A549 (cell line): ENCODE measurements around the gene ERRFI1. TPM values are rescaled to one million over a fixed set of nuclear protein-coding genes. Genes with fewer than 3 reads are reported as not detected.

Experiments
- ATAC-seq, 2 experiments: fragments of 200-7000 bp in 1 of 2; fragments of >200 bp in 1 of 2; cut with Nextera tagmentation in 1 of 2; cut with Tn5 transposase in 1 of 2; 3 replicates each; pipeline versions ENCODE4 v1.8.0 to v1.9.1; 2018 to 2020; ENCODE audit warnings: mild to moderate bottlenecking in 1 of 2, moderate library complexity in 1 of 2
- CTCF ChIA-PET: fragments of 300-600 bp; sonication (Branson Sonifier 250); formaldehyde crosslinking; extraction: SDS; loops from one replicate; lab custom pipeline; 2021; ENCODE audit warnings: antibody characterized with exemption, inconsistent platforms; lab: Yijun Ruan, JAX
- POLR2A ChIA-PET: fragments of 350-600 bp; formaldehyde crosslinking; extraction: SDS; loops from one replicate; lab custom pipeline; 2021; ENCODE audit warnings: antibody characterized with exemption, inconsistent platforms; lab: Yijun Ruan, JAX
- DNase-seq, 2 experiments: peaks; one replicate each; pipeline versions ENCODE4 v3.0.0 to v3.0.0-alpha.2; 2011 to 2016; ENCODE audit warnings: low read depth in 1 of 2, low spot score in 1 of 2
- FAIRE-seq: peaks from 2 replicates; lab custom pipeline; 2011; peaks lifted over from hg19 to GRCh38; lab: Jason Lieb, UNC
- H3K27ac ChIP-seq, 2 experiments: fragments of >200 bp; sonication (Bioruptor Twin); formaldehyde crosslinking; 3 replicates each; pipeline ENCODE4 v1.5.1; 2016 to 2017
- H3K4me1 ChIP-seq: fragments of >200 bp; sonication (Bioruptor Twin); formaldehyde crosslinking; 3 replicates; pipeline ENCODE4 v1.6.1; 2016
- H3K4me2 ChIP-seq: fragments of >200 bp; sonication (Bioruptor Twin); formaldehyde crosslinking; 3 replicates; pipeline ENCODE4 v1.6.1; 2016
- H3K4me3 ChIP-seq: fragments of >200 bp; sonication (Bioruptor Twin); formaldehyde crosslinking; 3 replicates; pipeline ENCODE4 v1.5.1; 2016
- H3K9me3 ChIP-seq: fragments of >200 bp; sonication (Bioruptor Twin); formaldehyde crosslinking; 3 replicates; pipeline ENCODE4 v1.6.1; 2016
- CBX2 ChIP-seq: fragments of 200-600 bp; sonication (generic); IDR thresholded peaks from 2 replicates; pipeline ENCODE4 v1.6.1; 2016; ENCODE audit warnings: low read depth, mild to moderate bottlenecking, borderline replicate concordance
- CEBPB ChIP-seq, 2 experiments: fragments of >200 bp in 1 of 2; sonication (Bioruptor Twin) in 1 of 2; formaldehyde crosslinking in 1 of 2; IDR thresholded peaks; 2 replicates each; pipeline ENCODE4 v1.6.1; 2012 to 2016
- CHD2 ChIP-seq: fragments of 150-350 bp; IDR thresholded peaks from 2 replicates; pipeline ENCODE4 v1.6.1; 2014; ENCODE audit warnings: low read length; ENCODE audit not compliant: partially characterized antibody
- EP300 ChIP-seq, 2 experiments: fragments of >200 bp; sonication (Bioruptor Twin); formaldehyde crosslinking; IDR thresholded peaks; 2 replicates in 1 of 2; 3 replicates in 1 of 2; pipeline ENCODE4 v1.6.1; 2016 to 2017
- FOSL2 ChIP-seq, 2 experiments: fragments of 450-650 bp in 1 of 2; fragments of >200 bp in 1 of 2; sonication (Bioruptor Twin) in 1 of 2; formaldehyde crosslinking; IDR thresholded peaks; 2 replicates each; pipeline versions ENCODE4 v1.5.0 to v1.6.1; 2016 to 2020; ENCODE audit warnings: mild to moderate bottlenecking in 1 of 2, moderate library complexity in 1 of 2
- FOXS1 ChIP-seq: fragments of 250-450 bp; sonication (Bioruptor Pico); IDR thresholded peaks from 2 replicates; pipeline ENCODE4 v1.5.0; 2020; ENCODE audit warnings: mild to moderate bottlenecking, moderate library complexity
- GATA3 ChIP-seq: IDR thresholded peaks from 2 replicates; pipeline ENCODE4 v1.6.1; 2012; ENCODE audit warnings: borderline replicate concordance
- HDAC2 ChIP-seq: fragments of 200-600 bp; sonication (generic); IDR thresholded peaks from 2 replicates; pipeline ENCODE4 v1.6.1; 2016
- HOXB13 ChIP-seq: fragments of 250-450 bp; sonication (Bioruptor Pico); IDR thresholded peaks from 2 replicates; pipeline ENCODE4 v1.5.0; 2020; ENCODE audit warnings: low read depth, mild to moderate bottlenecking, moderate library complexity
- JUN ChIP-seq, 2 experiments: fragments of >200 bp; sonication (Bioruptor Twin); formaldehyde crosslinking; IDR thresholded peaks; 2 replicates in 1 of 2; 3 replicates in 1 of 2; pipeline ENCODE4 v1.6.1; 2016 to 2017
- JUNB ChIP-seq: fragments of >200 bp; sonication (Bioruptor Twin); formaldehyde crosslinking; IDR thresholded peaks from 2 replicates; pipeline ENCODE4 v1.6.1; 2016
- KDM5A ChIP-seq: fragments of 200-600 bp; sonication (generic); IDR thresholded peaks from 2 replicates; pipeline ENCODE4 v1.6.1; 2016; ENCODE audit warnings: antibody characterized with exemption, mild to moderate bottlenecking
- MAZ ChIP-seq: fragments of 150-350 bp; IDR thresholded peaks from 2 replicates; pipeline ENCODE4 v1.6.1; 2014; ENCODE audit warnings: antibody characterized with exemption, low read depth, low read length, borderline replicate concordance
- MYC ChIP-seq: IDR thresholded peaks from 2 replicates; pipeline ENCODE4 v1.6.1; 2012; ENCODE audit warnings: mild to moderate bottlenecking, inconsistent platforms, low read length, improper control_type of control experiment, borderline replicate concordance
- NPAS2 ChIP-seq: fragments of 250-450 bp; sonication (Bioruptor Pico); IDR thresholded peaks from 2 replicates; pipeline ENCODE4 v1.8.0; 2022; ENCODE audit warnings: mild to moderate bottlenecking, moderate library complexity, borderline replicate concordance
- PHF8 ChIP-seq: fragments of 200-600 bp; sonication (generic); IDR thresholded peaks from 2 replicates; pipeline ENCODE4 v1.6.1; 2016; ENCODE audit warnings: low read depth, mild to moderate bottlenecking, antibody characterized with exemption, moderate library complexity, borderline replicate concordance
- RAD21 ChIP-seq, 2 experiments: fragments of >200 bp in 1 of 2; sonication (Bioruptor Twin) in 1 of 2; formaldehyde crosslinking in 1 of 2; IDR thresholded peaks in 1 of 2; conservative IDR thresholded peaks in 1 of 2; 2 replicates in 1 of 2; 3 replicates in 1 of 2; pipeline ENCODE4 v1.6.1; 2012 to 2018; ENCODE audit warnings: inconsistent platforms in 1 of 2
- RCOR1 ChIP-seq: fragments of 150-350 bp; IDR thresholded peaks from 2 replicates; pipeline ENCODE4 v1.6.1; 2014; ENCODE audit warnings: antibody characterized with exemption, low read length, low read depth
- RNF2 ChIP-seq: fragments of 200-600 bp; sonication (generic); IDR thresholded peaks from 2 replicates; pipeline ENCODE4 v1.6.1; 2016; ENCODE audit warnings: low read depth, mild to moderate bottlenecking, antibody characterized with exemption, moderate library complexity, borderline replicate concordance
- ZFP36 ChIP-seq: fragments of 450-650 bp; IDR thresholded peaks from 2 replicates; pipeline ENCODE4 v1.6.1; 2014; ENCODE audit warnings: borderline replicate concordance; ENCODE audit not compliant: partially characterized antibody
- ZSCAN20 ChIP-seq: fragments of 250-450 bp; sonication (Bioruptor Pico); IDR thresholded peaks from 2 replicates; pipeline ENCODE4 v1.8.0; 2022; ENCODE audit warnings: mild to moderate bottlenecking, moderate library complexity
- WGBS: methylation state at CpG from one replicate; pipeline ENCODE4 v1.1.6; 2017; ENCODE audit errors: missing lambda C conversion rate; 5-methylcytosine and 5-hydroxymethylcytosine counted together
- polyA plus RNA-seq, 4 experiments: library from polyadenylated mRNA; depleted of rRNA in 3 of 4; stranded (reverse); fragments of >200 nt; fragmentation: RNase III in 1 of 4; extraction: RNeasy Plus Mini Kit Qiagen cat#74134 plus additional on column Dnase treatment in 1 of 4; gene quantifications; 2 replicates in 3 of 4; 3 replicates in 1 of 4; pipeline ENCODE4 v1.2.3, GENCODE V29; 2011 to 2017
- TF ChIP-seq, protein P1 (sequence below): fragments of 200-600 bp; sonication (generic); IDR thresholded peaks from 2 replicates; pipeline ENCODE4 v1.6.1; 2016; ENCODE audit warnings: antibody characterized with exemption, mild to moderate bottlenecking, moderate library complexity
- TF ChIP-seq, protein P2 (sequence below): fragments of 450-650 bp; IDR thresholded peaks from 2 replicates; pipeline ENCODE4 v1.6.1; 2014; ENCODE audit warnings: antibody characterized with exemption
- TF ChIP-seq, protein P3 (sequence below): fragments of 250-450 bp; sonication (Bioruptor Pico); IDR thresholded peaks from 2 replicates; pipeline ENCODE4 v1.5.0; 2021; ENCODE audit warnings: mild to moderate bottlenecking, moderate library complexity, borderline replicate concordance
- TF ChIP-seq, protein P4 (sequence below): fragments of 150-350 bp; IDR thresholded peaks from 2 replicates; pipeline ENCODE4 v1.6.1; 2014; ENCODE audit warnings: low read depth, mild to moderate bottlenecking, low read length

The ERRFI1 gene
- polyA plus RNA-seq, 2 of the 4 experiments (the other 2 are of a cell fraction): 51.0 to 217 TPM

DNA sequence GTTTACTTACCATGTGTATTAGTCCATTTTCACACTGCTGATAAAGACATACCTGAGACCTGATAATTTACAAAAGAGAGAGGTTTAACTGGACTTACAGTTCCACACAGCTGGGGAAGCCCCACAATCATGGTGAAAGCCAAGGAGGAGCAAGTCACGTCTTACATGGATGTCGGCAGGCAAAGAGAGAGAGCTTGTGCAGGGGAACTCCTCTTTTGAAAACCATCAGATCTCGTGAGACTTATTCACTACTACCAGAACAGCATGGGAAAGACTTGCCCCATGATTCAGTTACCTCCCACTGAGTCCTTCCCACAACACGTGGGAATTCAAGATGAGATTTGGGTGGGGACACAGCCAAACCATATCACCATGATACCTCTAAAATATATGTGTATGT is 39.3 kb upstream of the ERRFI1 start:
- TF ChIP-seq RNF2 (no peak), NPAS2 (no peak), EP300 (IDR thresholded peaks at IDR 0.05) (no peak), JUNB (no peak), MYC (no peak), CHD2 (no peak), HDAC2 (no peak), FOXS1 (no peak), ZSCAN20 (no peak), MAZ (no peak), HOXB13 (CRISPR knock-in tag) (no peak), CBX2 (no peak), JUN (IDR thresholded peaks at IDR 0.05) (no peak)
- TF ChIP-seq, protein P1, sequence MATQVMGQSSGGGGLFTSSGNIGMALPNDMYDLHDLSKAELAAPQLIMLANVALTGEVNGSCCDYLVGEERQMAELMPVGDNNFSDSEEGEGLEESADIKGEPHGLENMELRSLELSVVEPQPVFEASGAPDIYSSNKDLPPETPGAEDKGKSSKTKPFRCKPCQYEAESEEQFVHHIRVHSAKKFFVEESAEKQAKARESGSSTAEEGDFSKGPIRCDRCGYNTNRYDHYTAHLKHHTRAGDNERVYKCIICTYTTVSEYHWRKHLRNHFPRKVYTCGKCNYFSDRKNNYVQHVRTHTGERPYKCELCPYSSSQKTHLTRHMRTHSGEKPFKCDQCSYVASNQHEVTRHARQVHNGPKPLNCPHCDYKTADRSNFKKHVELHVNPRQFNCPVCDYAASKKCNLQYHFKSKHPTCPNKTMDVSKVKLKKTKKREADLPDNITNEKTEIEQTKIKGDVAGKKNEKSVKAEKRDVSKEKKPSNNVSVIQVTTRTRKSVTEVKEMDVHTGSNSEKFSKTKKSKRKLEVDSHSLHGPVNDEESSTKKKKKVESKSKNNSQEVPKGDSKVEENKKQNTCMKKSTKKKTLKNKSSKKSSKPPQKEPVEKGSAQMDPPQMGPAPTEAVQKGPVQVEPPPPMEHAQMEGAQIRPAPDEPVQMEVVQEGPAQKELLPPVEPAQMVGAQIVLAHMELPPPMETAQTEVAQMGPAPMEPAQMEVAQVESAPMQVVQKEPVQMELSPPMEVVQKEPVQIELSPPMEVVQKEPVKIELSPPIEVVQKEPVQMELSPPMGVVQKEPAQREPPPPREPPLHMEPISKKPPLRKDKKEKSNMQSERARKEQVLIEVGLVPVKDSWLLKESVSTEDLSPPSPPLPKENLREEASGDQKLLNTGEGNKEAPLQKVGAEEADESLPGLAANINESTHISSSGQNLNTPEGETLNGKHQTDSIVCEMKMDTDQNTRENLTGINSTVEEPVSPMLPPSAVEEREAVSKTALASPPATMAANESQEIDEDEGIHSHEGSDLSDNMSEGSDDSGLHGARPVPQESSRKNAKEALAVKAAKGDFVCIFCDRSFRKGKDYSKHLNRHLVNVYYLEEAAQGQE: no peak
- TF ChIP-seq, protein P2, sequence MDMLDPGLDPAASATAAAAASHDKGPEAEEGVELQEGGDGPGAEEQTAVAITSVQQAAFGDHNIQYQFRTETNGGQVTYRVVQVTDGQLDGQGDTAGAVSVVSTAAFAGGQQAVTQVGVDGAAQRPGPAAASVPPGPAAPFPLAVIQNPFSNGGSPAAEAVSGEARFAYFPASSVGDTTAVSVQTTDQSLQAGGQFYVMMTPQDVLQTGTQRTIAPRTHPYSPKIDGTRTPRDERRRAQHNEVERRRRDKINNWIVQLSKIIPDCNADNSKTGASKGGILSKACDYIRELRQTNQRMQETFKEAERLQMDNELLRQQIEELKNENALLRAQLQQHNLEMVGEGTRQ: no peak
- TF ChIP-seq, all 56 proteins: peak for 0
- no peak for FAIRE-seq
- Histone ChIP-seq H3K9me3 (no peaks in the 10 kb centered on the region), H3K27ac (peak overlapping the region; percentile 27 to 69; a peak in 4 of 6 replicates), H3K4me3 (no peak overlapping the region), H3K4me1 (peaks cover 34% of the 10 kb centered on the region), H3K4me2 (no peak overlapping the region)
- WGBS: 87% methylated on average over 4 of the region's 4 CpGs
- no peak for ATAC-seq
- DNase-seq: no peak
- CTCF ChIA-PET: interaction anchor here (1.2 kb wide), 1 partner anchor 50 kb away, joined by 3 read pairs; no protein-coding TSS in a partner anchor
- POLR2A ChIA-PET: no interaction called here

DNA sequence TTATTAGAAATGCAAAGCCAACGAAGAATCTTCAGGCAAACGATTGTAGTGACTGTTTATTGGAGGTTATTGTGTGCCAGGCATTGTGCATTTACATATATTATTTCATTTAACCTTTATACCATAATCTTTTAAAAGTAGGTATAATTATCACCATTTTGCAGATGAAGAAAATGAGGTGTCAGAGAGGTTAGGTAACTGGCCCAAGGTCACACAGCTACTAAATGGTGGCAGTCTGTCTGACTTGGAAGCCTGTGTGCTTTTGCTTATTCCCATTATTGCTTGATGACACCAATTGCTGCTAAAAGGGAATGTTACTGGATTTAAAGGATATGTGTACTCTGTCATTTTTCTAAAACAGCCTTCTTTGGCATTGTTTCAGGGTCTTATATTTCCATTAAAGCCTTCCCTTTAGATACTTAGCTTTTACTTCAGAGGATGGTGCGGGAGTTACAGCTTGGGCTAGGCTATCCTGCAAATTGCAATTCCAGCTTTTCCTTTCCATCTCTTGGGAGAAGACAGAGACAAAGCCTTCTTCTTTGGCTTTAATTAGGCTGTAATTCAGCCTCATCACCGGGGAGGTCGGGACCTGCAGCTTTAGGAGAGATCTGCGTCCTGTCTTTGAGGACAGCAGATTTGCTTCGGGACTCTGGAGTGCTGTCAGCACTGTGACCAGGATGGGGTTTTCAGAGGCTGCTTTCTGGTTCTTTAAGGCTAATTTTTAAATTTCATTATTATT is 37.4 kb upstream of the ERRFI1 start:
- Histone ChIP-seq H3K4me3 (no peak overlapping the region), H3K9me3 (no peaks in the 10 kb centered on the region), H3K27ac (peak overlapping the region; percentile 92 to 99), H3K4me1 (peaks cover 46% of the 10 kb centered on the region), H3K4me2 (no peak overlapping the region)
- 70% methylated on average over 7 of the region's 7 CpGs for WGBS
- DNase-seq: no peak
- POLR2A ChIA-PET: no interaction called here
- no peak for TF ChIP-seq GATA3
- 0 out of 2 replicates have a peak, but pooled peaks have one; percentile 52 for TF ChIP-seq HDAC2
- TF ChIP-seq ZFP36: peak; percentile 30
- no peak for TF ChIP-seq HOXB13 (CRISPR knock-in tag)
- CTCF ChIA-PET: interaction anchor here (0.6 to 2.2 kb wide), 4 partner anchors 14 to 251 kb away, joined by 3 to 8 read pairs (median 4); no protein-coding TSS in a partner anchor
- ATAC-seq: no peak
- FAIRE-seq: no peak

DNA sequence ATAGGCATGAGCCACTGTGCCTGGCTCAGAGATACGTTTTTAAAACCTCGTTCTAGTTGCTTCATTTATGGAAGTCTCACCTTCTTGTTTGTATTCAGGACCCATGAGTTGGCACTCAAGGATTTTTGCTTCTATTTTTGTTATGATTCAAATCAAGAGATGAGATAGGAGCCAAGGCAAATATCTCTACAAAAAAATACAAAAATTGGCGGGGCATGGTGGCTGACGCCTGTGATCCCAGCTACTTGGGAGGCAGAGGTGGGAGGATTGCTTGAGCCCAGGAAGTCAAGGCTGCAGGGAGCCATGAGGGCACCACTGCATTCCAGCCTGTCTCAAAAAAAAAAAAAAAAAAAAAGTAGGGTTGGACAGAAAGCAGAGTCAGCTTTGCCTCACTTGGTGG is 36.8 kb upstream of the ERRFI1 start:
- no peak for FAIRE-seq
- ATAC-seq: no peak
- Histone ChIP-seq H3K27ac (peak overlapping the region; percentile 92 to 99), H3K4me1 (peaks cover 50% of the 10 kb centered on the region), H3K9me3 (no peaks in the 10 kb centered on the region), H3K4me2 (peak overlapping the region; percentile 83; the same call in 2 of the 3 replicates), H3K4me3 (no peak overlapping the region)
- ChIA-PET CTCF (interaction anchor here (0.6 to 2.2 kb wide), 4 partner anchors 14 to 252 kb away, joined by 3 to 8 read pairs (median 4); no protein-coding TSS in a partner anchor), POLR2A (no interaction called here)
- DNase-seq: no peak
- WGBS: 82% methylated on average over 4 of the region's 4 CpGs
- TF ChIP-seq CHD2 (no peak), RAD21 (conservative IDR thresholded peaks at IDR 0.05 in 1 of 2, IDR thresholded peaks at IDR 0.05 in 1 of 2) (no peak), JUN (IDR thresholded peaks at IDR 0.05) (no peak), KDM5A (no peak), PHF8 (no peak), RCOR1 (no peak), CEBPB (IDR thresholded peaks at IDR 0.05) (no peak), ZFP36 (no peak), FOSL2 (IDR thresholded peaks at IDR 0.05) (no peak), FOSL2 (CRISPR knock-in tag; IDR thresholded peaks at IDR 0.05) (no peak)
- TF ChIP-seq, protein P3, sequence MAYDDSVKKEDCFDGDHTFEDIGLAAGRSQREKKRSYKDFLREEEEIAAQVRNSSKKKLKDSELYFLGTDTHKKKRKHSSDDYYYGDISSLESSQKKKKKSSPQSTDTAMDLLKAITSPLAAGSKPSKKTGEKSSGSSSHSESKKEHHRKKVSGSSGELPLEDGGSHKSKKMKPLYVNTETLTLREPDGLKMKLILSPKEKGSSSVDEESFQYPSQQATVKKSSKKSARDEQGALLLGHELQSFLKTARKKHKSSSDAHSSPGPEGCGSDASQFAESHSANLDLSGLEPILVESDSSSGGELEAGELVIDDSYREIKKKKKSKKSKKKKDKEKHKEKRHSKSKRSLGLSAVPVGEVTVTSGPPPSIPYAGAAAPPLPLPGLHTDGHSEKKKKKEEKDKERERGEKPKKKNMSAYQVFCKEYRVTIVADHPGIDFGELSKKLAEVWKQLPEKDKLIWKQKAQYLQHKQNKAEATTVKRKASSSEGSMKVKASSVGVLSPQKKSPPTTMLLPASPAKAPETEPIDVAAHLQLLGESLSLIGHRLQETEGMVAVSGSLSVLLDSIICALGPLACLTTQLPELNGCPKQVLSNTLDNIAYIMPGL (CRISPR knock-in tag): no peak
- TF ChIP-seq, protein P4, sequence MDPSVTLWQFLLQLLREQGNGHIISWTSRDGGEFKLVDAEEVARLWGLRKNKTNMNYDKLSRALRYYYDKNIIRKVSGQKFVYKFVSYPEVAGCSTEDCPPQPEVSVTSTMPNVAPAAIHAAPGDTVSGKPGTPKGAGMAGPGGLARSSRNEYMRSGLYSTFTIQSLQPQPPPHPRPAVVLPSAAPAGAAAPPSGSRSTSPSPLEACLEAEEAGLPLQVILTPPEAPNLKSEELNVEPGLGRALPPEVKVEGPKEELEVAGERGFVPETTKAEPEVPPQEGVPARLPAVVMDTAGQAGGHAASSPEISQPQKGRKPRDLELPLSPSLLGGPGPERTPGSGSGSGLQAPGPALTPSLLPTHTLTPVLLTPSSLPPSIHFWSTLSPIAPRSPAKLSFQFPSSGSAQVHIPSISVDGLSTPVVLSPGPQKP: no peak
